ENCODE data around the gene LYST. TPM values are rescaled to one million over a fixed set of nuclear protein-coding genes. Genes with fewer than 3 reads are reported as not detected.

Gene LYST
- total and polyA plus RNA-seq, 2 of the 4 experiments (the other 2 are of a cell fraction), result 2.2 to 7.2 TPM

DNA sequence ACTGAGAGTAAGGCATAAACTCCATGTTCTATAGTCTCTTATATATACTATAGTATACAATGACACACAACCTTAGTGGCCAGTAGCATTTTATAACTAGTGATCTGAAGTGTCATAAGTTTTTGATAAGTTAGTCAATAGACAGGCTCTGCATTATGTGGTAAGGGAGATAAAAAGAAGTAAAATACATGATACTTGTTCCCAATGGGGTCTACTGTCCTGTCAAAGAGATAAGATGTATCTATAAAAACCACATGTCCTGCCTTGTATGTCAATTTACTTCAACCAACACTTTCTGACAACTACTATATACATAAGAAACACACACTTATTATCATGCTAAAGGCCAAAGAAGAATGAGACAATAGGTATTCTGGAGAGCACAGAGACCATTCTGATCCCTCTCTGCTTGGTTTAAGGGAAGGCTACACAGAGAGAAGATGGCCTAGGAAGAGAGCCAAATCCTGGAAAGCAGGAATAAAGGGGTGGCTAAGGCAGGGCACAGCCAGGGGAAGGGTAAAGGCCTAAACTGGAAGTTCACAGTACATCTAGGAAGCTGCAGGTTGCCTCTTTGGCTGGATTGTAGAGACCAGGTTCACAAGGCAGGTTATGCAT, 91.4 kb downstream of the LYST start:
- no peak overlapping the region for H3K14ac ChIP-seq (replicated peaks; ENCODE audit: low read depth, low read length)
- no peaks in the 10 kb centered on the region for H3K4me1 ChIP-seq (ENCODE audit: control insufficient read depth, insufficient read depth, low read length)
- H2BK20ac ChIP-seq (ENCODE audit: low read depth, low read length), result no peak overlapping the region
- H4K5ac ChIP-seq (ENCODE audit: low read depth, low read length), result no peak overlapping the region
- no peak overlapping the region for H3K9ac ChIP-seq (ENCODE audit: low read depth, low read length)
- no peak overlapping the region for H2AFZ ChIP-seq (replicated peaks; ENCODE audit: low read length, poor library complexity)
- no peak overlapping the region for H2AK5ac ChIP-seq (ENCODE audit: low read depth, low read length)
- no peak overlapping the region for H3K4me3 ChIP-seq (ENCODE audit: insufficient read depth, low read depth, low read length)
- H2BK120ac ChIP-seq (ENCODE audit: low read depth, low read length), result no peak overlapping the region; the same call in 1 of the 2 replicates
- in situ Hi-C loops (cut with MboI; ENCODE audit: low sequenced_read_pairs), result loop anchor here (5.0 kb wide), 1 partner anchor 263 kb away; no protein-coding TSS in a partner anchor
- ChIA-PET POLR2A (ENCODE audit: unreplicated experiment) (no interaction called here), CTCF (no interaction called here)
- no peak overlapping the region for H4K8ac ChIP-seq (ENCODE audit: low read depth in 2 of 2, low read length in 2 of 2)
- H3K9me1 ChIP-seq (ENCODE audit: insufficient read depth, low read length), result no peaks in the 10 kb centered on the region
- H3K79me1 ChIP-seq (ENCODE audit: low read depth in 1 of 2, low read length in 2 of 2), result no peaks in the 10 kb centered on the region
- H3K56ac ChIP-seq (ENCODE audit: extremely low read depth, insufficient read depth, low read length), result no peak overlapping the region
- H2BK15ac ChIP-seq (ENCODE audit: low read depth, low read length), result no peak overlapping the region
- no peak overlapping the region for H3K23ac ChIP-seq (ENCODE audit: low read depth, low read length)
- ATAC-seq (ENCODE audit: low read depth) (no peak), DNase-seq (no peak)
- no peak for TF ChIP-seq RAD21 (IDR thresholded peaks at IDR 0.05; ENCODE audit: low read length)
- no peak for TF ChIP-seq MAZ (IDR thresholded peaks at IDR 0.05; ENCODE audit: borderline replicate concordance, low read depth, low read length)
- no peak for TF ChIP-seq CHD1 (IDR thresholded peaks at IDR 0.05; ENCODE audit: low read depth, low read length)
- no peak for TF ChIP-seq BHLHE40 (IDR thresholded peaks at IDR 0.05; ENCODE audit: low read depth, low read length)
- no peak for TF ChIP-seq FOS (IDR thresholded peaks at IDR 0.05; ENCODE audit: low read depth, low read length)
- TF ChIP-seq RCOR1 (IDR thresholded peaks at IDR 0.05; ENCODE audit: insufficient replicate concordance, low read length), result no peak
- TF ChIP-seq MAFK (IDR thresholded peaks at IDR 0.05; ENCODE audit: low read depth, low read length), result no peak
- no peak for TF ChIP-seq SMC3 (IDR thresholded peaks at IDR 0.05; ENCODE audit: low read depth, low read length)
- TF ChIP-seq ELK1 (IDR thresholded peaks at IDR 0.05; ENCODE audit: borderline replicate concordance, low read depth, low read length), result no peak
- TF ChIP-seq NFE2L2 (IDR thresholded peaks at IDR 0.05; ENCODE audit: low read depth, low read length), result no peak
- no peak for TF ChIP-seq CEBPB (IDR thresholded peaks at IDR 0.05; ENCODE audit: low read depth, low read length)
- no peak for TF ChIP-seq POLR2A (IDR thresholded peaks at IDR 0.05; ENCODE audit: low read depth, low read length)
- TF ChIP-seq MXI1 (IDR thresholded peaks at IDR 0.05; ENCODE audit: borderline replicate concordance, low read depth, low read length), result no peak
- TF ChIP-seq RFX5 (IDR thresholded peaks at IDR 0.05; ENCODE audit: low read depth, low read length), result no peak
- TF ChIP-seq USF2 (IDR thresholded peaks at IDR 0.05; ENCODE audit: low read depth, low read length), result no peak
- TF ChIP-seq CTCF (conservative IDR thresholded peaks at IDR 0.05; ENCODE audit: low read depth, low read length), result no peak
- intact Hi-C loops (cut with micrococcal nuclease), result no loop called here
- no peak overlapping the region for H3K18ac ChIP-seq (ENCODE audit: low read depth, low read length)
- H4K20me1 ChIP-seq (ENCODE audit: insufficient read depth, low read length), result no peaks in the 10 kb centered on the region
- no peak overlapping the region for H3K4me2 ChIP-seq (ENCODE audit: low read depth, low read length)
- H3K27ac ChIP-seq (ENCODE audit: insufficient read depth, low read length), result no peak overlapping the region
- H2AK9ac ChIP-seq (replicated peaks; ENCODE audit: low read depth, low read length, poor library complexity), result no peak overlapping the region
- no peak overlapping the region for H3K4ac ChIP-seq (ENCODE audit: low read depth, low read length)
- no TSS peak for BruUV-seq (replicated peaks)
- dilution Hi-C loops (cut with HindIII; ENCODE audit: low sequenced_read_pairs, unreplicated experiment), result no loop called here
- H3K27me3 ChIP-seq (ENCODE audit: control insufficient read depth, insufficient read depth, low read length), result no peaks in the 10 kb centered on the region
- no peaks in the 10 kb centered on the region for H3K9me3 ChIP-seq (ENCODE audit: control insufficient read depth, insufficient read depth, low read length)
- H4K91ac ChIP-seq (ENCODE audit: insufficient read depth, low read depth, low read length), result no peak overlapping the region
- H3K36me3 ChIP-seq (ENCODE audit: control insufficient read depth, insufficient read depth, low read length), result no peaks in the 10 kb centered on the region
- no peak overlapping the region for H2BK5ac ChIP-seq (ENCODE audit: low read depth, low read length, poor library complexity, severe bottlenecking)

Data from IMR-90 (cell line).